Activated CD4-positive, alpha-beta T cell treated with anti-CD3 and anti-CD28 coated beads, Interleukin-2, amount 10 ng/mL, durations not matched to agents 7 days and 5 days (primary cell): ENCODE measurements around the gene MAN2A1. TPM values are rescaled to one million over a fixed set of nuclear protein-coding genes. Genes with fewer than 3 reads are reported as not detected.

Experiments
- CTCF ChIA-PET: fragments of 350-600 bp; sonication (Branson Sonifier 250); formaldehyde crosslinking; loops from one replicate; lab custom pipeline; 2021; ENCODE audit warnings: antibody characterized with exemption; lab: Charles Lee
- POLR2A ChIA-PET: fragments of 350-600 bp; sonication (Branson Sonifier 250); formaldehyde crosslinking; loops from one replicate; lab custom pipeline; 2021; ENCODE audit warnings: antibody characterized with exemption; lab: Charles Lee
- DNase-seq: peaks from one replicate; pipeline ENCODE4 v3.0.0-alpha.2; 2020
- H3K27ac Mint-ChIP-seq: one replicate; pipeline ENCODE4 v1.8.0; 2021; ENCODE audit warnings: mild to moderate bottlenecking, moderate library complexity, mixed read lengths
- H3K27me3 Mint-ChIP-seq: one replicate; pipeline ENCODE4 v1.8.0; 2021; ENCODE audit warnings: mixed read lengths
- H3K36me3 Mint-ChIP-seq: one replicate; pipeline ENCODE4 v1.8.0; 2021; ENCODE audit warnings: low read depth, mixed read lengths
- H3K4me1 Mint-ChIP-seq: one replicate; pipeline ENCODE4 v1.8.0; 2021; ENCODE audit warnings: mixed read lengths
- H3K4me3 Mint-ChIP-seq: one replicate; pipeline ENCODE4 v1.8.0; 2021; ENCODE audit warnings: mild to moderate bottlenecking, moderate library complexity, mixed read lengths
- H3K9me3 Mint-ChIP-seq: one replicate; pipeline ENCODE4 v1.8.0; 2021; ENCODE audit warnings: mixed read lengths
- total RNA-seq, 2 experiments: library from RNA; stranded (reverse); gene quantifications; one replicate each; pipeline ENCODE4 v1.2.3, GENCODE V29; 2021

MAN2A1 gene
- total RNA-seq, 2 experiments from 2014 or later = 39.2 to 45.9 TPM

GRCh38 chr5:109688970-109689739 is 572 bp upstream of the MAN2A1 start:
- peak overlapping the region; percentile 94 for H3K27ac Mint-ChIP-seq
- CTCF ChIA-PET = interaction anchor here (0.7 to 1.8 kb wide), 9 partner anchors 9 to 647 kb away, joined by 3 to 6 read pairs (median 4); no protein-coding TSS in a partner anchor
- peaks cover 18% of the 10 kb centered on the region for H3K36me3 Mint-ChIP-seq
- peaks cover 38% of the 10 kb centered on the region for H3K4me1 Mint-ChIP-seq
- peaks cover 10% of the 10 kb centered on the region for H3K9me3 Mint-ChIP-seq
- DNase-seq = peak; percentile 77
- POLR2A ChIA-PET = interaction anchor here (0.7 kb wide), 1 partner anchor 1307 kb away, joined by 3 read pairs; the partner anchor contains the start of gene FBXL17
- peak overlapping the region; percentile 95 for H3K4me3 Mint-ChIP-seq
- H3K27me3 Mint-ChIP-seq = no peaks in the 10 kb centered on the region

- Mint-ChIP-seq H3K27me3 (no peaks in the 10 kb centered on the region), H3K4me1 (peaks cover 51% of the 10 kb centered on the region), H3K36me3 (peaks cover 21% of the 10 kb centered on the region), H3K4me3 (peak overlapping the region; percentile 95), H3K9me3 (peaks cover 10% of the 10 kb centered on the region), H3K27ac (peak overlapping the region; percentile 94)
- DNase-seq = peak; percentile 46
- POLR2A ChIA-PET = interaction anchor here (0.5 kb wide), 1 partner anchor 658 kb away, joined by 3 read pairs; no protein-coding TSS in a partner anchor
- CTCF ChIA-PET = interaction anchor here (1.2 to 1.7 kb wide), 2 partner anchors 175 to 372 kb away, joined by 3 read pairs; no protein-coding TSS in a partner anchor
Observed at GRCh38 chr5:109690242-109690974, 681 bp downstream of the MAN2A1 start.

DNA sequence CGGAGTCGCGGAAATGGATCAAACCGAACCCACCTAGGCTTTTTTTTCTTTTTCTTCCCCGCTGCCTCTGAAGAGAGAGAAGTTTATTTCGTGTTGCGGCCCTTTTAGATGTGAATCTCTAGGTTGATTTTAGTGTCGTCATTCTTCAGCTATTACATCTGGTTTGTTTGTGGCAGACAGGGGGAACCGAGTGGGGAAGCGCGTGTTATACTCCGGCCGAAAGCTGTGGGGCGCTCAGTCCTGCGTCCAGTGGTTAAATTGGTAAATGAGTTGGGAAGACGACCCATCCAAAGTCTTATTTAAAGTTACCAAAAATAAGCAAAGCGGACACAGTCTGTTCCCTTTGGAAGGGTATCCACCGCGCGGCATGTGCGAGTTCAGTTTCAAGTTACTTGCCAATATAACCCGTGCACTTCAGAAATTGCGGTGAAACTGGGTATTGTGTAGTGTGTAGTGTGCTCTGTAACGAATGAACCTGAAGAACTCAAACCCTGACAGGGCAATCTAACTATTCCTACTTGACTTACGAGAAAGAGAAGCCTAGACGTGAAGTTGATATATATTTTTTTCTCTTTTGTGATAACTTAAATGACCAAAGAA is 1.3 kb downstream of the MAN2A1 start:
- ChIA-PET POLR2A (no interaction called here), CTCF (interaction anchor here (1.6 to 1.8 kb wide), 3 partner anchors 11 to 174 kb away, joined by 3 to 4 read pairs (median 4); no protein-coding TSS in a partner anchor)
- Mint-ChIP-seq H3K36me3 (peaks cover 23% of the 10 kb centered on the region), H3K27ac (peak overlapping the region; percentile 94), H3K27me3 (no peaks in the 10 kb centered on the region), H3K4me1 (peaks cover 56% of the 10 kb centered on the region), H3K4me3 (peak overlapping the region; percentile 95), H3K9me3 (peaks cover 10% of the 10 kb centered on the region)
- DNase-seq = peak; percentile 51

DNA sequence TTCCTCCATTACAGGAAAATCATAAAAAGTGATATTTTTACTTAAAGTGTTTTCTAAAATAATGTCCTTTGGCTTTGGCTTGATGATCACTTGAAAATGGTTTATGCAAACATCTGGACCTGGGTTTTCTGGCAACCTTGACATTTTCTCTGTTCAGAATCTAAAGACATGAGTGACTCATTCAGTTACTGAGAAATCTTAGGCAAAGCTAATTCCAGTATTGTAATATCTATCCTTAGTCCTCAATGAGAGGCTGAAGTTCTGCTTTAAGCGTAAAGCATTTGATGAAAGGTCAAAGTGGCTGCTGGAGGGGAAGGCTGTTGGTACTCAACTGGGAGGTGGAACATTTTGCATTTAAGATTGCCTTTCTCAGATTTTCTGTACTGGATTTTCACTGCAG is 2.3 kb downstream of the MAN2A1 start:
- no peak for DNase-seq
- POLR2A ChIA-PET = no interaction called here
- Mint-ChIP-seq H3K36me3 (peaks cover 28% of the 10 kb centered on the region), H3K9me3 (peaks cover 10% of the 10 kb centered on the region), H3K27ac (peak overlapping the region; percentile 43), H3K27me3 (no peaks in the 10 kb centered on the region), H3K4me3 (peak overlapping the region; percentile 95), H3K4me1 (peaks cover 63% of the 10 kb centered on the region)
- CTCF ChIA-PET = interaction anchor here (1.6 to 1.8 kb wide), 3 partner anchors 10 to 174 kb away, joined by 3 to 4 read pairs (median 4); no protein-coding TSS in a partner anchor

DNA sequence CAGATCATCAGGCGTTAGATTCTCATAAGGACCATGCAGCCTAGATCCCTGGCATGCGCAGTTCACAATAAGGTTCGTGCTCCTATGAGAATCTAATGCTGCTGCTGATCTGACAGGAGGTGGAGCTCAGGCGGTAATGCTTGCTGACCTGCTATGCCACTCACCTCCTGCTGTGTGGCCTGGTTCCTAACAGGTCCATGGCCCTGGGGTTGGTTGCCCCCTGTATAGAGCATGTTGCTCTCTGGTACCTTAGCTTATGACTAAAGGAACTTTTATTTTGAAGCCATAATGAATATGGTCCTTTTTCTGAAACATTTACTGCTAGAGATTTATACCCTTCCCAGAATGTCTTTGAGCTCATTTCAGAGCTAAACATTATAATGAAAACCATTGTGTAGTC is 3.1 kb downstream of the MAN2A1 start:
- Mint-ChIP-seq H3K27ac (peak overlapping the region; percentile 27), H3K27me3 (no peaks in the 10 kb centered on the region), H3K9me3 (peaks cover 9% of the 10 kb centered on the region), H3K4me3 (peak overlapping the region; percentile 95), H3K36me3 (peaks cover 35% of the 10 kb centered on the region), H3K4me1 (peaks cover 68% of the 10 kb centered on the region)
- ChIA-PET POLR2A (interaction anchor here (0.6 kb wide), 1 partner anchor 53 kb away, joined by 3 read pairs; no protein-coding TSS in a partner anchor), CTCF (interaction anchor here (1.8 kb wide), 1 partner anchor 9 kb away, joined by 4 read pairs; no protein-coding TSS in a partner anchor)
- no peak for DNase-seq

DNA sequence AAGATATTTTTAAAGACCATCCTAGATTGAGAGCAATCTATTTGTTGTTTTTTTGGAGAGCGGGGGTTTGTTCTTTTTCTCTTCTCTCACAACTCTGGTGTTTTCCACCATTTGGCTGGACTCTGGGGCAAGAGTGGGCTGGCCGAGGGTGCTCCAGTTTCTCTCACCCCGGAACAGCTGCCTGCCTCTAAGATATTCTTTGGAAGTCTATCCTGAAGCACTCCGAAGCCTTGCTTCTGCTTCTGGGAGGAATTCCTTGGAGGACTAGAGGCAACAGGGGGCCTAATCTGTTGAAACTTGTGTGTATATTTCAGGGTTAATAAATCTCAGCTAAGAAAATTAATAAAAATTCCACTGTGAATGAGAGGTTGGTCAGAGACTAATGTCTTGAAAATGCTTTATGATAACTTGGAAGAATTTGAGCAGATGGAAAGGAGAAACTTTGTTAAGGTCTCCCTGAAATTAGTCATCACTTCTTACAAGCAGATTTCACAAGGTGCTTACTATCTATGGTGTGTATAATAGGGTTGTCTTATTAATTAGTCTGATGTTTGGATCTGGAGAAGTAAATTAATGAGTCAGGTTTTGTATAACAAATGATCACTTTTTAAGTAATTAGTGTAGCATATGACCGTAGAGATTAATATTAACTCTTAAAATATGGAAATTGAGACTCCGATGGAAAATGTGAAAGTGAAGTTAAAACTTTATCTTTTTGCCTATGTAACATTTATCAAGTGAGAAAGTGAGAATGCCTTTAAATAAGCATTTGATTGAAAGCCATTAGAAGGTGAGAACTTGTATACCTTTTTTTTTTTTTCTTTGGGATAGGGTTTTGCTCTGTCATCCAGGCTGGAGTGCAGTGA is 4.0 kb downstream of the MAN2A1 start:
- POLR2A ChIA-PET = interaction anchor here (0.6 kb wide), 1 partner anchor 364 kb away, joined by 3 read pairs; no protein-coding TSS in a partner anchor
- no peaks in the 10 kb centered on the region for H3K27me3 Mint-ChIP-seq
- peaks cover 64% of the 10 kb centered on the region for H3K4me1 Mint-ChIP-seq
- no peak overlapping the region for H3K27ac Mint-ChIP-seq
- DNase-seq = no peak
- H3K9me3 Mint-ChIP-seq = no peaks in the 10 kb centered on the region
- CTCF ChIA-PET = no interaction called here
- no peak overlapping the region for H3K4me3 Mint-ChIP-seq
- H3K36me3 Mint-ChIP-seq = peaks cover 35% of the 10 kb centered on the region

DNA sequence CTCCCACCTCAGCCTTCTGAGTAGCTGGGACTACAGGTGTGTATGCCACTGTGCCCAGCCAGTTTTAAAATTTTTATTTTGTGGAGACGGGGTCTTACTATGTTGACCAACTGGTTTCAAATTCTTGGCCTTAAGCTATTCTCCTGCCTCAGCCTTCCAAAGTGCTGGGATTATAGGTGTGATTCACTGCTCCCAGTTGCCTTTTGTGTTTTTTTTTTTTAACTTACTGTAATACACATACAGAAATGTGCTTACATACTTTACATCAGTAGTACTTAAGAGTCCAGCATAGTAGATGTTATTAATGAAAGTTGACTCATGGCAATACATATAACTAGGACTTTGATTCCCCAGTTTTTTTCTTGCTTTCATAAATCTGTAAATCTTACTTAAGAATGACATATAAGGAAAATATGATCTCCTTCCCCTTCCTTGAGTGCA is 4.7 kb downstream of the MAN2A1 start:
- Mint-ChIP-seq H3K27me3 (no peaks in the 10 kb centered on the region), H3K4me1 (peaks cover 65% of the 10 kb centered on the region), H3K4me3 (no peak overlapping the region), H3K36me3 (peaks cover 40% of the 10 kb centered on the region), H3K9me3 (no peaks in the 10 kb centered on the region), H3K27ac (no peak overlapping the region)
- no peak for DNase-seq
- CTCF ChIA-PET = no interaction called here
- POLR2A ChIA-PET = interaction anchor here (0.6 kb wide), 1 partner anchor 363 kb away, joined by 3 read pairs; no protein-coding TSS in a partner anchor

DNA sequence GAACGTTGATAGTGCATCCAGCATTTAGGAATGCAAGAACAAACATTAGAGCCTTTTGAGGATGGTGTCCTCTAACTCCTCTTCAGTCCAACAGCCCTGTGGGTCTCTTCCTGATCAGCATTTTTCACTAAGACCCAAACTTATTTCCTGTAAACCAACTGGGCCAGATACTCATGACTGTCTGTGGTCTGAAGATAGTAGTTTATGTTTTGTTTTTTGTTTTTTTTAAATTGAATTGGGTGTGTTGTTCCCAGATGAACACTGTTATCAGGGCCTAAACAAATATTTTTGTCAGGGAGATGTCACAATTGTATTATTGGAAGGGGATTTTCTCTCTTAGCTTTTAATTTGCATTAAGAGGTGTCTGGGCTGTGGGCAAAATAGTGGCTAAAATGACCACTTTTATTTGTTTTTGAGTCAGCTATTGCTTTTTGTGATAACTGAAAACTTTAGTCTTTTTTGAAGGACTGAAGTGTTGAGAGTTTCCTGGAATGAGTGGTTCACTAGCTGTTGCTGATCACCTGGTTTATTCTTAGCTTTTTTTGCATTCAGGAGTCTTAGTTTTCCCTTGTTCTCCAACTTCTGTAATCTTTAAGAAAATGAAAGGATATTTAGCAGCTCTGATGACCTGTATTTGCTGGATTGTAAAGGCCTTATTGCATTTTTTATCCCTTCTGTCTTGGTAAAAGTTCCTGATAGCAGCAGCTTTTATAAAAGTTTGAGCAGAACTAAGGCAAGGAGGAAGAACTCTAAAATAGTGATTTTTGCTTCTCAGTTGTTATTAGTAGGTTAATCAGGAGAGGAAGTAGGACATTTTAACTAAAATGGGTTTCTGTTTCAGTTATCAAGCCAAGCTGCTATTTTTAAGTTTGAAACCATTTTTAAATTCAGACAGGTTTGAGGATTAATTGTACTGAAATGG is 5.5 kb downstream of the MAN2A1 start:
- DNase-seq = no peak
- Mint-ChIP-seq H3K27ac (peak overlapping the region; percentile 60), H3K4me3 (peak overlapping the region; percentile 30), H3K9me3 (no peaks in the 10 kb centered on the region), H3K36me3 (peaks cover 47% of the 10 kb centered on the region), H3K27me3 (no peaks in the 10 kb centered on the region), H3K4me1 (peaks cover 70% of the 10 kb centered on the region)
- ChIA-PET POLR2A (no interaction called here), CTCF (interaction anchor here (0.6 kb wide), 1 partner anchor 139 kb away, joined by 4 read pairs; no protein-coding TSS in a partner anchor)

DNA sequence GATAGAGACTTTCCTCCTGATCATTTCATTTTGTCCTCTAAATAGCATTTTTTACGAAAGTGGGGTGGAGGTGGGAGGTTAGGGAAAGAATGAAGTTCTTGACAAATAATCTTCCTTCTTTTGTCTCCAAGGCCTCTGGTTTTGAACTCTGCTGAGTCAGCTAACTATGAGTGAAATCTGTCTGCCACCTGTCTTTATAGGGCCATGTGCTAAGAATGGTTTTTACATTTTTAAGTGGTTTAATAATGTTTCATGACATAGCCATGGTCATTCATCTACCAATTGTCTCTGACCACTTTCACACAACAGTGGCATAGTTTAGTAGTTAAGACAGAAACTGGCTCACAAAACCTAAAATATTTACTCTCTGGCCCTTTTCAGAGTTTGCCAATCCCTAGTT is 7.6 kb downstream of the MAN2A1 start:
- Mint-ChIP-seq H3K9me3 (no peaks in the 10 kb centered on the region), H3K4me3 (no peak overlapping the region), H3K27ac (no peak overlapping the region), H3K4me1 (peaks cover 73% of the 10 kb centered on the region), H3K36me3 (peaks cover 50% of the 10 kb centered on the region), H3K27me3 (no peaks in the 10 kb centered on the region)
- no peak for DNase-seq
- CTCF ChIA-PET = no interaction called here
- POLR2A ChIA-PET = no interaction called here

GRCh38 chr5:109700516-109701153 is 10.9 kb downstream of the MAN2A1 start:
- Mint-ChIP-seq H3K4me1 (peaks cover 43% of the 10 kb centered on the region), H3K4me3 (no peak overlapping the region), H3K36me3 (peaks cover 49% of the 10 kb centered on the region), H3K9me3 (no peaks in the 10 kb centered on the region), H3K27ac (no peak overlapping the region), H3K27me3 (no peaks in the 10 kb centered on the region)
- CTCF ChIA-PET = interaction anchor here (1.8 kb wide), 1 partner anchor 12 kb away, joined by 4 read pairs; no protein-coding TSS in a partner anchor
- DNase-seq = no peak
- POLR2A ChIA-PET = no interaction called here
